ENCODE results near the gene CLPTM1L. TPM values are rescaled to one million over a fixed set of nuclear protein-coding genes. Genes with fewer than 3 reads are reported as not detected.

The CLPTM1L gene
- total and polyA plus RNA-seq, 9 of the 15 experiments (the other 6 are each of a cell fraction or from before 2014, with no cell fraction given) = 3.5 to 217 (median 177) TPM

- no peaks in the 10 kb centered on the region; the same call in 1 of the 2 replicates for H4K20me1 ChIP-seq (replicated peaks; ENCODE audit: control insufficient read depth, insufficient read depth, low read length)
- H3K9me1 ChIP-seq (ENCODE audit: control insufficient read depth, insufficient read depth, low read length) = no peaks in the 10 kb centered on the region
- BruUV-seq (replicated peaks) = no TSS peak
- H3K27me3 ChIP-seq (ENCODE audit: control insufficient read depth in 2 of 2, insufficient read depth in 2 of 2, low read length in 2 of 2) = peaks cover 38 to 45% of the 10 kb centered on the region in 2 experiments
- ChIA-PET CTCF (ENCODE audit: low intra/inter-chr PET ratio) (no interaction called here), POLR2A (no interaction called here)
- FAIRE-seq (no peak), DNase-seq (ENCODE audit: extremely low read depth in 1 of 4, low spot score in 3 of 4) (no peak), ATAC-seq (no peak)
- TF ChIP-seq ETS2 (tag; IDR thresholded peaks at IDR 0.05; ENCODE audit: borderline replicate concordance, poor library complexity, severe bottlenecking) (no peak), ZNF146 (CRISPR knock-in tag; IDR thresholded peaks at IDR 0.05; ENCODE audit: unreplicated experiment) (peak; percentile 89), RBM25 (IDR thresholded peaks at IDR 0.05; ENCODE audit: low read depth, low read length, severe bottlenecking) (peak; percentile 22), KDM1A (IDR thresholded peaks at IDR 0.05) (0 out of 4 replicates have a peak, but pooled peaks of 1 of the 2 experiments have one; percentile 17)
- TF ChIP-seq, protein P1, sequence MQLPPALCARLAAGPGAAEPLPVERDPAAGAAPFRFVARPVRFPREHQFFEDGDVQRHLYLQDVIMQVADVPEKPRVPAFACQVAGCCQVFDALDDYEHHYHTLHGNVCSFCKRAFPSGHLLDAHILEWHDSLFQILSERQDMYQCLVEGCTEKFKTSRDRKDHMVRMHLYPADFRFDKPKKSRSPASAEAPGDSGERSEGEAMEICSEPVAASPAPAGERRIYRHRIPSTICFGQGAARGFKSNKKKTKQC (CRISPR knock-in tag; IDR thresholded peaks at IDR 0.05) = no peak
- H3K79me2 ChIP-seq (ENCODE audit: control insufficient read depth, insufficient read depth, low read length) = no peaks in the 10 kb centered on the region
- intact Hi-C loops (cut with micrococcal nuclease) (no loop called here), in situ Hi-C loops (cut with MboI) (no loop called here)
- H3K4me1 ChIP-seq (replicated peaks in 1 of 2; ENCODE audit: control insufficient read depth in 2 of 2, insufficient read depth in 2 of 2, low read length in 2 of 2) = peaks cover 0 to 6% of the 10 kb centered on the region in 2 experiments; a peak in 1 of 5 replicates
- H3K4me3 ChIP-seq = no peak overlapping the region
- no peaks in the 10 kb centered on the region for H3K9me3 ChIP-seq (replicated peaks; ENCODE audit: control insufficient read depth, insufficient read depth, low read depth, low read length)
- H3K27ac ChIP-seq (ENCODE audit: extremely low read depth, low read depth, low read length) = no peak overlapping the region
- WGBS (ENCODE audit: insufficient coverage, low coverage, missing lambda C conversion rate) = 0% methylated on average over 2 of the region's 2 CpGs
- no peak overlapping the region for H3K4me2 ChIP-seq (ENCODE audit: insufficient read depth, low read length)
- H2AFZ ChIP-seq (ENCODE audit: low read depth, low read length) = no peak overlapping the region
- no peaks in the 10 kb centered on the region for H3K36me3 ChIP-seq (ENCODE audit: control insufficient read depth, insufficient read depth, low read length)
- H3K9ac ChIP-seq (ENCODE audit: insufficient read depth in 1 of 2, low read depth in 2 of 2, low read length in 2 of 2) = no peak overlapping the region
These were observed 42.6 kb downstream of the CLPTM1L start for GRCh38 chr5:1302258-1302657.

Data from K562 (cell line).